OCI-LY3 (cell line): Measurements from ENCODE around the gene C6orf58.
A peak's percentile ranks its signal among the peaks of the same experiment; 100 is the strongest.

ENCODE experiments used
- H2AFZ ChIP-seq: fragments of 200-600, 300-600 bp; shearing (Covaris generic); 2 replicates; pipeline ENCODE4 v1.6.0; 2014; ENCODE audit warnings: antibody characterized with exemption, low read depth, low read length
- H3K27ac ChIP-seq: fragments of 200-600, 300-600 bp; sonication (generic); 2 replicates; pipeline ENCODE4 v1.5.1; 2014; ENCODE audit warnings: mild to moderate bottlenecking, low read length, moderate library complexity, mixed read lengths
- H3K27me3 ChIP-seq: fragments of 200-600, 300-600 bp; sonication (generic); 2 replicates; pipeline ENCODE4 v1.6.1; 2014; ENCODE audit warnings: low read depth, low read length, mixed read lengths
- H3K36me3 ChIP-seq: fragments of 200-600, 300-600 bp; sonication (generic); replicated peaks from 2 replicates; pipeline ENCODE3; 2014; ENCODE audit warnings: low read depth, low read length, mixed read lengths
- H3K4me1 ChIP-seq: fragments of 300-600, 200-600 bp; sonication (generic); 2 replicates; pipeline ENCODE4 v1.6.1; 2014; ENCODE audit warnings: low read length, mixed read lengths
- H3K4me2 ChIP-seq: fragments of 200-600, 300-600 bp; sonication (generic); 2 replicates; pipeline ENCODE4 v1.6.1; 2014; ENCODE audit warnings: low read length, mixed read lengths
- H3K4me3 ChIP-seq: fragments of 300-600, 200-600 bp; sonication (generic); 2 replicates; pipeline ENCODE4 v1.5.1; 2014; ENCODE audit warnings: antibody characterized with exemption, mild to moderate bottlenecking, low read length, moderate library complexity
- H3K79me2 ChIP-seq: fragments of 300-600, 200-600 bp; shearing (Covaris generic); 2 replicates; pipeline ENCODE4 v1.6.1; 2014; ENCODE audit warnings: mild to moderate bottlenecking, low read length, mixed read lengths
- H3K9ac ChIP-seq: fragments of 300-600, 200-600 bp; shearing (Covaris generic); 2 replicates; pipeline ENCODE4 v1.6.0; 2014; ENCODE audit warnings: mild to moderate bottlenecking, low read length, moderate library complexity
- H3K9me3 ChIP-seq: fragments of 200-600, 300-600 bp; shearing (Covaris generic); 2 replicates; pipeline ENCODE4 v1.6.1; 2014; ENCODE audit warnings: low read length, mixed read lengths; ENCODE audit not compliant: insufficient read depth
- H4K20me1 ChIP-seq: fragments of 200-600, 300-600 bp; sonication (generic); 2 replicates; pipeline ENCODE4 v1.6.1; 2016; ENCODE audit warnings: low read length, mixed read lengths; ENCODE audit not compliant: insufficient read depth
- EZH2phosphoT487 ChIP-seq: fragments of 200-600 bp; shearing (Covaris generic); IDR thresholded peaks from 2 replicates; pipeline ENCODE4 v1.6.1; 2018; ENCODE audit warnings: antibody characterized with exemption, mixed run types, low read depth
- TF ChIP-seq, protein P1 (sequence below): fragments of 200-600, 300-600 bp; sonication (generic); IDR thresholded peaks from 2 replicates; pipeline ENCODE4 v1.5.1; 2014; ENCODE audit warnings: antibody characterized with exemption, low read length, low read depth

The C6orf58 gene

DNA sequence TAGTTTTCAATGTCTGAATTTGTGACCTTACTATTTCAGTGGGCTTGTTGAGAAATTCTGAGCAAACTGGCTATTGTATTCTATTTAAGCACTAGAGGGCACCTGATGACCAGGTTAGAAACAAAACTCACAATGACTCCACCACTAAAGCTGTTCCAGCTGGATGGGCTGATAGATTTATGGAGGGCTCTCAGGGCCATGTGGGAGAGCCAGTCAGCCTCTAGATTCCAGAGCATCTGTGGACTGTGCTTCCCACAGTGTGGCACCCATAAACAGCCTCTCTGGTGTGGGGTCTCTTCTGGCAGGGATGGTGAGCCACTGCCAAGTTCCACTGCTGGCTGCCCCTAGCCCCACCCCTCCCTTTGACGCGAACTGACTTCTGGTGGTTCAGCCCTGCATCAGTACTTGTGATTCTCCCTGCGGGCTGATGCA lies 29.2 kb downstream of the C6orf58 start:
- H3K9ac ChIP-seq: no peak overlapping the region
- H3K27ac ChIP-seq: no peak overlapping the region
- no peak overlapping the region for H2AFZ ChIP-seq
- H3K4me3 ChIP-seq: no peak overlapping the region
- H3K4me1 ChIP-seq: peaks cover 11% of the 10 kb centered on the region
- H4K20me1 ChIP-seq: no peaks in the 10 kb centered on the region
- H3K36me3 ChIP-seq: no peaks in the 10 kb centered on the region
- no peak overlapping the region for H3K4me2 ChIP-seq
- TF ChIP-seq, protein P1, sequence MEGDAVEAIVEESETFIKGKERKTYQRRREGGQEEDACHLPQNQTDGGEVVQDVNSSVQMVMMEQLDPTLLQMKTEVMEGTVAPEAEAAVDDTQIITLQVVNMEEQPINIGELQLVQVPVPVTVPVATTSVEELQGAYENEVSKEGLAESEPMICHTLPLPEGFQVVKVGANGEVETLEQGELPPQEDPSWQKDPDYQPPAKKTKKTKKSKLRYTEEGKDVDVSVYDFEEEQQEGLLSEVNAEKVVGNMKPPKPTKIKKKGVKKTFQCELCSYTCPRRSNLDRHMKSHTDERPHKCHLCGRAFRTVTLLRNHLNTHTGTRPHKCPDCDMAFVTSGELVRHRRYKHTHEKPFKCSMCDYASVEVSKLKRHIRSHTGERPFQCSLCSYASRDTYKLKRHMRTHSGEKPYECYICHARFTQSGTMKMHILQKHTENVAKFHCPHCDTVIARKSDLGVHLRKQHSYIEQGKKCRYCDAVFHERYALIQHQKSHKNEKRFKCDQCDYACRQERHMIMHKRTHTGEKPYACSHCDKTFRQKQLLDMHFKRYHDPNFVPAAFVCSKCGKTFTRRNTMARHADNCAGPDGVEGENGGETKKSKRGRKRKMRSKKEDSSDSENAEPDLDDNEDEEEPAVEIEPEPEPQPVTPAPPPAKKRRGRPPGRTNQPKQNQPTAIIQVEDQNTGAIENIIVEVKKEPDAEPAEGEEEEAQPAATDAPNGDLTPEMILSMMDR: peak; percentile 52
- no peak for TF ChIP-seq EZH2phosphoT487
- no peaks in the 10 kb centered on the region for H3K9me3 ChIP-seq
- no peaks in the 10 kb centered on the region for H3K27me3 ChIP-seq
- H3K79me2 ChIP-seq: no peaks in the 10 kb centered on the region

DNA sequence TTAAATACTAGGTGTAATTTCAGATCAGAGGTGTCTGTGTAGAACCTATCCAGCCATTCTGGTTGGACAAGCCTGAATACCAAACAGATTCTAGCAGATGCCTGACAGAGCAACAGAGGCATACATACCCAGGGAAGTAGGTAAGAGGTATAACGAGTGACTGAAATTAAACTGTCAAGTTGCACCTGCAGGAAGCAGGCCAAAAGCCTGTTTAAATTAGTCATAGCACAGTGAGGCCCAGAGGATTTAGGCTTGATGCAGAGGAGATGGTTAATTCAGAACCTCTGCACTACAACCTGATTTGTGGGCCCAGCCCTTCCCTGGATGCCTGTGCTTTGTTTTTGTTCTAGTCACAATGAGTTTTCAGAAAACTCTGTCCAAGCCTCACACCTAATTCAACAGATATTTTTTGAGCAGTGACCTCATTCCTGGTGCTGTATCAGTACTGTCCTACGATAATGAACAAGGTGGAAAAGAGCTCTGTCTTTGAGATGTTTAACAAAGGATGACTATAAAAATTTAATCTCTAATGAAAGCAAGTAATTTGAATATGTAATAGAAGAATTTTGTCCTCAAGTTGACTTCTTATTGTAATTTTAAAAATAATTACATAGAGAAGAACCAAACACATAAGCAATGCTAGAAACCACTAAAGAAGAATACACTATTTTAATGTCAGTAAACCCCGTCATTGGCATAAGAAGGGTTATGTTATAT lies 31.7 kb downstream of the C6orf58 start:
- H2AFZ ChIP-seq: peak overlapping the region; percentile 54; the same call in 1 of the 2 replicates

DNA sequence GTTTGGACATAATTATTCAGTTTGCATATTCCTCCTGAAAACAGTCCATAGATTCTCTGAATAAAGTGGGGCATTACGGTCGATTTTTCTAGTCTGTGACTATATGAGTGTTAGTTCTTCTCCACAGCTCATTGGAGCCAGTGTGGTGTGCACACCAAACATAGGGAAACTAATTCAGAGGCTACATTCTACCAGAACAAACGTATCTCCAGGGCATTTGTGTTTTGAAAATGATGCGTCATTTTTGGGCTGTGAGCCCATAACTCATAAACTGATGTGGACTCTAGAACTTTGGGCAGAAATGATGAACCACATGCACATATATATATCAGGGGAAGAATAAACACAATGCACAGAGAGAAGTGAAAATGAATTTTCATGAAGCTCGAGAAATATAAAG lies 41.8 kb downstream of the C6orf58 start:
- H3K4me1 ChIP-seq: no peaks in the 10 kb centered on the region; the same call in 1 of the 2 replicates
- no peak overlapping the region for H2AFZ ChIP-seq
- H4K20me1 ChIP-seq: no peaks in the 10 kb centered on the region
- no peak overlapping the region for H3K27ac ChIP-seq
- H3K9ac ChIP-seq: no peak overlapping the region
- no peaks in the 10 kb centered on the region for H3K79me2 ChIP-seq
- no peak overlapping the region for H3K4me2 ChIP-seq
- TF ChIP-seq EZH2phosphoT487: no peak
- TF ChIP-seq, protein P1: no peak
- no peaks in the 10 kb centered on the region for H3K27me3 ChIP-seq
- H3K4me3 ChIP-seq: no peak overlapping the region
- no peaks in the 10 kb centered on the region for H3K9me3 ChIP-seq
- no peaks in the 10 kb centered on the region for H3K36me3 ChIP-seq

More for the DNA sequence above, 31.7 kb downstream of the C6orf58 start:
- no peak overlapping the region for H3K9ac ChIP-seq
- no peaks in the 10 kb centered on the region for H3K4me1 ChIP-seq
- no peaks in the 10 kb centered on the region for H4K20me1 ChIP-seq
- H3K27me3 ChIP-seq: no peaks in the 10 kb centered on the region
- H3K79me2 ChIP-seq: no peaks in the 10 kb centered on the region
- no peak overlapping the region for H3K4me3 ChIP-seq
- no peak overlapping the region for H3K27ac ChIP-seq
- H3K4me2 ChIP-seq: no peak overlapping the region
- TF ChIP-seq EZH2phosphoT487: no peak
- TF ChIP-seq, protein P1: no peak
- no peaks in the 10 kb centered on the region for H3K9me3 ChIP-seq
- no peaks in the 10 kb centered on the region for H3K36me3 ChIP-seq

DNA sequence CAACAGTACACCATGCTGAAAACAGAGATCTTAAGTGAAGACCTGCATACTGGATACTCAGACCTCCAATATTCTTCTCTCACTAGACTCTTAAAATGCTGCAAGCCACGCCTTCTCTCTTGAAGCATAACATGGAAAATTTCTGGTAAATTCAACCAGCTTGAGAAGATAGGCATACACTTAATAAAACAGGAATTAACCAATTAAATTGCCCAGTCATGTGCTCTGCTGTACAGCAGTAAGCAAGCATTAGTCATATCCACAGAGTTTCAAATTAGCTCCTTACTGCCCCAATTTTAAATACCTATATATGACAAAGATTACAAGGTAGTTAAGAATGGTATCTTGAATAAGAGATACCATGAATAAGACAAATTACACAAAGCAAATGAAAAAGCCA lies 53.8 kb downstream of the C6orf58 start:
- Histone ChIP-seq H3K4me1 (no peaks in the 10 kb centered on the region), H3K4me2 (no peak overlapping the region), H3K27ac (no peak overlapping the region), H4K20me1 (no peaks in the 10 kb centered on the region), H3K79me2 (no peaks in the 10 kb centered on the region), H3K27me3 (no peaks in the 10 kb centered on the region), H3K9ac (no peak overlapping the region), H2AFZ (no peak overlapping the region), H3K36me3 (no peaks in the 10 kb centered on the region), H3K4me3 (no peak overlapping the region), H3K9me3 (no peaks in the 10 kb centered on the region)
- no peak for TF ChIP-seq EZH2phosphoT487
